Esophagus muscularis mucosa (tissue), 4 donors: ENCODE results near the gene NTRK3.

Source experiments
- CTCF ChIP-seq, 3 experiments: fragments of 200-600 bp in 2 of 3; fragments of 450-650 bp in 1 of 3; sonication (generic) in 2 of 3; IDR thresholded peaks; one replicate each; pipeline ENCODE4 v1.5.1; 2017 to 2019; ENCODE audit warnings: antibody characterized with exemption in 3 of 3, mild to moderate bottlenecking in 2 of 3, moderate library complexity in 1 of 3
- EP300 ChIP-seq: sonication (generic); formaldehyde crosslinking; IDR thresholded peaks from one replicate; pipeline ENCODE4 v1.6.1; 2017; ENCODE audit warnings: antibody characterized with exemption
- POLR2AphosphoS5 ChIP-seq, 2 donors: sonication (generic); formaldehyde crosslinking; IDR thresholded peaks; one replicate each; pipeline ENCODE4 v1.6.1; 2017; ENCODE audit warnings: antibody characterized with exemption in 2 of 2

- TF ChIP-seq CTCF (IDR thresholded peaks at IDR 0.05) (no peak), EP300 (no peak), POLR2AphosphoS5 (IDR thresholded peaks at IDR 0.05) (no peak)
Observed at GRCh38 chr15:88003541-88004327, 252.8 kb downstream of the NTRK3 start.
